Esophagus squamous epithelium (tissue), 4 donors: ENCODE results near the gene BAZ2A.

Experiments
- CTCF ChIP-seq, 6 experiments: fragments of 450-650 bp in 4 of 6; fragments of 200-600 bp in 2 of 6; sonication (generic) in 2 of 6; IDR thresholded peaks; one replicate each; pipeline ENCODE4 v1.5.1; 2016 to 2019; ENCODE audit warnings: antibody characterized with exemption in 6 of 6, mild to moderate bottlenecking in 4 of 6, moderate library complexity in 4 of 6
- POLR2A ChIP-seq, 4 donors: fragments of 450-650 bp; IDR thresholded peaks; one replicate each; pipeline ENCODE4 v1.6.1; 2017; ENCODE audit warnings: antibody characterized with exemption in 4 of 4, mild to moderate bottlenecking in 4 of 4, moderate library complexity in 3 of 4

GRCh38 chr12:56629459-56630179, 507 bp downstream of the BAZ2A start:
- TF ChIP-seq POLR2A (IDR thresholded peaks at IDR 0.05) (no peak), CTCF (IDR thresholded peaks at IDR 0.05) (no peak)
